ENCODE data around the gene DIP2C. TPM values are rescaled to one million over a fixed set of nuclear protein-coding genes. Genes with fewer than 3 reads are reported as not detected.

Gene DIP2C
- total RNA-seq, 1 donor from 2014 or later = 30.8 TPM

DNA sequence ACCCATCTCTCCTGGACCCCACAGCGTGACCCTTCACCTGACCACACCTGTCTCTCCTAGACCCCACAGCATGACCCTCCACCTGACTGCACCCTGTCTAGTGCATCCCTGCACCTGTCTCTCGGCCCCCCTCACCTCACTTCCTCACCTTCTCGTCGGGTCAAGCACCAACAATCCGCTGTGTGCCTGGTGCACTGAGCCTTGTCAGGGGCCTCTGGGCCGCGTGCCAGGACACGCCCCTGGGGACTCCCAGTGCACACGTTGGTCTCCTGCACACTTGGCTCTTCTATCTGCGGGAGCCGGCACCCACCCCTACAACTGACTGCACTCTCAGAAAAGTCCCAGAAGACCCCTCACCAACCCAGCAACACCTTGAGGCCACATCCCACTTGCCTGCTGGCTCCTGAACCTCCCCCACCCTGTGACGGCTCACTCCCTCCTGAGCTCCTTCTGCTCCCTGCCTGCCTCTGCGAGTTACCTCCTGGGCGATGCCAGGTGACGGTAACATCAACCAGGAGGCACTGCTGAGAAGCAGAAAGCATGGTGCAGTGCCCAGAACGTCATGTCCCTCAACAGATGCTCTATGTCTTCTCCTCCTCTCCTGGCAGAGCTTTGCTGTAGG is 147.6 kb downstream of the DIP2C start:
- Histone ChIP-seq H3K4me1 (peaks cover 17% of the 10 kb centered on the region), H3K9me3 (replicated peaks) (no peaks in the 10 kb centered on the region), H3K36me3 (no peaks in the 10 kb centered on the region), H3K27ac (replicated peaks) (no peak overlapping the region), H3K4me3 (no peak overlapping the region), H3K27me3 (ENCODE audit: low read depth) (no peaks in the 10 kb centered on the region)
- peak; percentile 47 for DNase-seq
- intact Hi-C loops (cut with micrococcal nuclease) = no loop called here
- TF ChIP-seq, protein P1, sequence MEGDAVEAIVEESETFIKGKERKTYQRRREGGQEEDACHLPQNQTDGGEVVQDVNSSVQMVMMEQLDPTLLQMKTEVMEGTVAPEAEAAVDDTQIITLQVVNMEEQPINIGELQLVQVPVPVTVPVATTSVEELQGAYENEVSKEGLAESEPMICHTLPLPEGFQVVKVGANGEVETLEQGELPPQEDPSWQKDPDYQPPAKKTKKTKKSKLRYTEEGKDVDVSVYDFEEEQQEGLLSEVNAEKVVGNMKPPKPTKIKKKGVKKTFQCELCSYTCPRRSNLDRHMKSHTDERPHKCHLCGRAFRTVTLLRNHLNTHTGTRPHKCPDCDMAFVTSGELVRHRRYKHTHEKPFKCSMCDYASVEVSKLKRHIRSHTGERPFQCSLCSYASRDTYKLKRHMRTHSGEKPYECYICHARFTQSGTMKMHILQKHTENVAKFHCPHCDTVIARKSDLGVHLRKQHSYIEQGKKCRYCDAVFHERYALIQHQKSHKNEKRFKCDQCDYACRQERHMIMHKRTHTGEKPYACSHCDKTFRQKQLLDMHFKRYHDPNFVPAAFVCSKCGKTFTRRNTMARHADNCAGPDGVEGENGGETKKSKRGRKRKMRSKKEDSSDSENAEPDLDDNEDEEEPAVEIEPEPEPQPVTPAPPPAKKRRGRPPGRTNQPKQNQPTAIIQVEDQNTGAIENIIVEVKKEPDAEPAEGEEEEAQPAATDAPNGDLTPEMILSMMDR (IDR thresholded peaks at IDR 0.05; ENCODE audit: borderline replicate concordance) = no peak

DNA sequence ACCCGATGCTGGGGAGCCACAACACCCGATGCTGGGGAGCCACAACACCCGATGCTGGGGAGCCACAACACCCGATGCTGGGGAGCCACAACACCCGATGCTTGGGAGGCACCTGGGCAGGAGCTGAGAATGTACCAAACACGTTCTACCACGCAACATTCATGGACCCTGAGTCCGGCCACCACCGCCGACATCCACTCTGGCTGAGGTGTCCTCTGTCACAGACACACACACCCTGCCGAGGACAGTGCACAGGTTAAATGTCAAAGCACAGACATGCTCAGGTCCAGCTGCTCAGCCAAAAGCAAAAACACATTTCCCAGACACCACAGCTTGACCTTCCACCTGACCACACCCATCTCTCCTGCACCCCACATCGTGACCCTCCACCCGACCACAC is 148.4 kb downstream of the DIP2C start:
- Histone ChIP-seq H3K36me3 (no peaks in the 10 kb centered on the region), H3K27ac (replicated peaks) (no peak overlapping the region), H3K27me3 (ENCODE audit: low read depth) (no peaks in the 10 kb centered on the region), H3K9me3 (replicated peaks) (no peaks in the 10 kb centered on the region), H3K4me3 (no peak overlapping the region), H3K4me1 (peaks cover 22% of the 10 kb centered on the region)
- TF ChIP-seq, protein P1 (IDR thresholded peaks at IDR 0.05; ENCODE audit: borderline replicate concordance) = no peak
- DNase-seq = no peak
- intact Hi-C loops (cut with micrococcal nuclease) = no loop called here

DNA sequence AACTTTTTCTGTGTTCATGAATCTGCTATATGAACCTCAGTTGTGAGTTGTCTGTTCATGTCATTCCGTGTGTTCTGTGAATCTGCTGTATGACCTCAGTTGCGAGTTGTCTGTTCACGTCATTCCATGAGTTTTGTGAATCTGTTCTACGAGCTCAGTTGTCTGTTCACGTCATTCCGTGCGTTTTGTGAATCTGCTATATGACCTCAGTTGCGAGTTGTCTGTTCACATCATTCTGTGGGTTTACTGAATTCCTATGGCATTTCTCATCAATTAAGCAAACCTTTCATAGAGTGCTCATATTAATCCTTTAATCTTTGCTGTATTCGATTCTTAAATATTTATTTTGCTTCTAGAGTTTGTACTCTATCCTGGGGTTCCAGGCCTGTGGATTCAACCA is 150.6 kb downstream of the DIP2C start:
- H3K4me1 ChIP-seq = peaks cover 30% of the 10 kb centered on the region
- no peak overlapping the region for H3K27ac ChIP-seq (replicated peaks)
- H3K9me3 ChIP-seq (replicated peaks) = no peaks in the 10 kb centered on the region
- intact Hi-C loops (cut with micrococcal nuclease) = no loop called here
- no peak for DNase-seq
- H3K4me3 ChIP-seq = no peak overlapping the region
- TF ChIP-seq, protein P1 (IDR thresholded peaks at IDR 0.05; ENCODE audit: borderline replicate concordance) = no peak
- no peaks in the 10 kb centered on the region for H3K36me3 ChIP-seq
- H3K27me3 ChIP-seq (ENCODE audit: low read depth) = no peaks in the 10 kb centered on the region

DNA sequence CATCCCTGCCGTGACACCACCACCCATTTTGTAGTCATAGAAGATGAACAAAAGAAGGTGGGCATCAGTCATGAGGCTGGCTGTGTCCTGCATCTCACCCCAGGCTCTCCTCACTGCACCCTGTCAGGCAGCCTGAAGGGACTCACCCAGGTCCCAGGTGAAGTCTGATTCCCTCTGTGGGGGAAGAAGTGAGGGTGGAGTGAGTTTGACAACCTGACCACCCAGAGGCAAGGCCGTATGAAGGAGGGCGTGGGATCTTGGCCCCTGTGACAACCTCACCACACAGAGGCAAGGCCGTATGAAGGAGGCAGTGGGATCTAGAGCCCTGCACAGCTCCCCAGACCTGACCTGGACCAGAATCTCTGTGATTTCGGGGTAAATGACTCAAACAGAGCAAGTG is 152.5 kb downstream of the DIP2C start:
- Histone ChIP-seq H3K27me3 (ENCODE audit: low read depth) (no peaks in the 10 kb centered on the region), H3K27ac (replicated peaks) (no peak overlapping the region), H3K36me3 (no peaks in the 10 kb centered on the region), H3K4me3 (no peak overlapping the region), H3K9me3 (replicated peaks) (no peaks in the 10 kb centered on the region), H3K4me1 (peaks cover 30% of the 10 kb centered on the region)
- no peak for DNase-seq
- TF ChIP-seq, protein P1 (IDR thresholded peaks at IDR 0.05; ENCODE audit: borderline replicate concordance) = no peak
- intact Hi-C loops (cut with micrococcal nuclease) = no loop called here

DNA sequence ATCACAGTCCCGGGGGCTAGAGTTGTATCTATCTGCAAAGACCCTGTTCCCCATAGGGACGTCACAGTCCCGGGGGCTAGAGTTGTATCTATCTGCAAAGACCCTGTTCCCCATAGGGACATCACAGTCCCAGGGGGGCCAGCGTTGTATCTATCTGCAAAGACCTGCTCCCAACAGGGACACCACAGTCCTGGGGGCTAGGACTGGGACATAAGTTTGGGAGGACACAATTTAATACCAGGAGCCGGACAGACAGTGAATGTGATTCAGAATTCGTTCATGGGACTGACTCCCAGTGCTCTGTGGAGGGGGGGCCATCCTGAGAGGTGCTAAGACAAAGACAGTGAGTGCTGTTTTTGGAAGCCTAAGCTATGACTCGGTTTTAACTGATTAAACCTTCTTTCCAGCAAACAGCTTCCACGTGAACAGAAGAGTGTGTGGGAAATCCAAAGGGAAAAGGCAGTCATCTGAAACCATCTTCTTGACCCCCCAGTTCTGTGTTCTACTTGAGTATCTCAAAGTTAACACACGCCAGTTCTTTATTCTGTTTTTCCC is 153.0 kb downstream of the DIP2C start:
- H3K4me3 ChIP-seq = no peak overlapping the region
- no peaks in the 10 kb centered on the region for H3K9me3 ChIP-seq (replicated peaks)
- H3K36me3 ChIP-seq = no peaks in the 10 kb centered on the region
- H3K4me1 ChIP-seq = peaks cover 25% of the 10 kb centered on the region
- no peaks in the 10 kb centered on the region for H3K27me3 ChIP-seq (ENCODE audit: low read depth)
- no peak overlapping the region for H3K27ac ChIP-seq (replicated peaks)
- TF ChIP-seq, protein P1 (IDR thresholded peaks at IDR 0.05; ENCODE audit: borderline replicate concordance) = no peak
- no peak for DNase-seq
- intact Hi-C loops (cut with micrococcal nuclease) = no loop called here
